SKM-1 (cell line): ENCODE data around the gene CUEDC1.

Experiments
- DNase-seq: peaks from one replicate; lab custom pipeline; 2025; ENCODE audit not compliant: unreplicated experiment; lab: John Stamatoyannopoulos, UW

The CUEDC1 gene

GRCh38 chr17:57839571-57839923, 115.7 kb downstream of the CUEDC1 start:
- DNase-seq = no peak

GRCh38 chr17:57838857-57839570, 116.2 kb downstream of the CUEDC1 start:
- DNase-seq = no peak

- no peak for DNase-seq
Measured at GRCh38 chr17:57838453-57838852, 116.8 kb downstream of the CUEDC1 start.

GRCh38 chr17:57835333-57835900, 119.8 kb downstream of the CUEDC1 start:
- no peak for DNase-seq

- no peak for DNase-seq
Measured at GRCh38 chr17:57834146-57834741, 121.0 kb downstream of the CUEDC1 start.

GRCh38 chr17:57833179-57833939, 121.9 kb downstream of the CUEDC1 start:
- peak; percentile 61 for DNase-seq

GRCh38 chr17:57832314-57833178, 122.7 kb downstream of the CUEDC1 start:
- DNase-seq = peak; percentile 32

- no peak for DNase-seq
Measured at GRCh38 chr17:57830880-57831279, 124.3 kb downstream of the CUEDC1 start.

- DNase-seq = no peak
Measured at GRCh38 chr17:57823469-57824401, 131.5 kb downstream of the CUEDC1 start.

GRCh38 chr17:57819867-57820266, 135.3 kb downstream of the CUEDC1 start:
- DNase-seq = no peak

- no peak for DNase-seq
Measured at GRCh38 chr17:57819285-57819684, 135.9 kb downstream of the CUEDC1 start.

GRCh38 chr17:57818066-57818465, 137.1 kb downstream of the CUEDC1 start:
- DNase-seq = no peak

GRCh38 chr17:57817299-57817698, 137.9 kb downstream of the CUEDC1 start:
- DNase-seq = no peak

- DNase-seq = no peak
Measured at GRCh38 chr17:57814421-57814820, 140.8 kb downstream of the CUEDC1 start.

- no peak for DNase-seq
Measured at GRCh38 chr17:57811638-57812280, 143.5 kb downstream of the CUEDC1 start.
